SK-MEL-5 (cell line): ENCODE results near the gene UNK. TPM values are rescaled to one million over a fixed set of nuclear protein-coding genes. Genes with fewer than 3 reads are reported as not detected.

ENCODE experiments used
- DNase-seq: peaks from one replicate; pipeline ENCODE4 v3.0.0-alpha.2; 2016; ENCODE audit warnings: low read depth, low spot score
- in situ Hi-C: cut with HindIII; loops from 2 replicates; pipeline ENCODE4 v1.10.0; 2016; ENCODE audit warnings: low sequenced_read_pairs, high pct_unique_total_duplicates, low pct_unique_long_range_greater_than_20kb
- polyA plus RNA-seq, 2 experiments: library from polyadenylated mRNA; depleted of rRNA; stranded (reverse); fragments of >200 nt; gene quantifications; 2 replicates each; pipeline ENCODE4 v1.2.3, GENCODE V29; 2015
- total RNA-seq: library from RNA; depleted of rRNA; stranded (reverse); fragments of >200 nt; shearing (Covaris generic); gene quantifications from 2 replicates; pipeline ENCODE4 v1.2.3, GENCODE V29; 2014; rRNA removed

Gene UNK
- 76.9 and 77.7 TPM in 2 replicates for total RNA-seq
- polyA plus RNA-seq (2015; cell fraction: cytosol; rRNA removed), result 99.8 and 112 TPM in 2 replicates
- polyA plus RNA-seq (2015; cell fraction: nucleus; rRNA removed), result 122 and 154 TPM in 2 replicates

GRCh38 chr17:75784473-75785015 lies at the start of gene UNK:
Gene UNK, plus strand, starts transcription at chr17:75784806. Its CDS starts 75 bp downstream, at chr17:75784881.
- in situ Hi-C loops, result no loop called here
- peak; percentile 100 for DNase-seq

- DNase-seq, result no peak
- in situ Hi-C loops, result no loop called here
These were observed 48.3 kb upstream of the UNK start for GRCh38 chr17:75736173-75736835.

- in situ Hi-C loops, result no loop called here
- DNase-seq, result no peak
These were observed 47.3 kb upstream of the UNK start for GRCh38 chr17:75737133-75737962.

GRCh38 chr17:75738218-75738802 lies 46.3 kb upstream of the UNK start:
- no peak for DNase-seq
- in situ Hi-C loops, result no loop called here

- in situ Hi-C loops, result no loop called here
- DNase-seq, result no peak
These were observed 45.4 kb upstream of the UNK start for GRCh38 chr17:75739174-75739573.

GRCh38 chr17:75739801-75740200 lies 44.8 kb upstream of the UNK start:
- in situ Hi-C loops, result loop anchor here (10.0 kb wide), 1 partner anchor 65 kb away; no protein-coding TSS in a partner anchor

GRCh38 chr17:75740215-75740614 lies 44.4 kb upstream of the UNK start:
- DNase-seq, result no peak
- in situ Hi-C loops, result loop anchor here (10.0 kb wide), 1 partner anchor 65 kb away; no protein-coding TSS in a partner anchor

More at GRCh38 chr17:75739801-75740200, 44.8 kb upstream of the UNK start:
- DNase-seq, result no peak

- no peak for DNase-seq
- in situ Hi-C loops, result loop anchor here (10.0 kb wide), 1 partner anchor 66 kb away; no protein-coding TSS in a partner anchor
These were observed 44.0 kb upstream of the UNK start for GRCh38 chr17:75740631-75741077.

GRCh38 chr17:75742337-75742736 lies 42.3 kb upstream of the UNK start:
- in situ Hi-C loops, result loop anchor here (10.0 kb wide), 1 partner anchor 68 kb away; no protein-coding TSS in a partner anchor
- DNase-seq, result no peak

- in situ Hi-C loops, result loop anchor here (10.0 kb wide), 1 partner anchor 69 kb away; no protein-coding TSS in a partner anchor
These were observed 40.9 kb upstream of the UNK start for GRCh38 chr17:75743625-75744206.

GRCh38 chr17:75748706-75749105 lies 35.9 kb upstream of the UNK start:
- in situ Hi-C loops, result loop anchor here (10.0 kb wide), 1 partner anchor 74 kb away; no protein-coding TSS in a partner anchor
- DNase-seq, result no peak

More at GRCh38 chr17:75743625-75744206, 40.9 kb upstream of the UNK start:
- DNase-seq, result no peak

GRCh38 chr17:75749545-75750389 lies 34.8 kb upstream of the UNK start:
- DNase-seq, result peak; percentile 89
- in situ Hi-C loops, result loop anchor here (10.0 kb wide), 1 partner anchor 75 kb away; no protein-coding TSS in a partner anchor

GRCh38 chr17:75750661-75751423 lies 33.8 kb upstream of the UNK start:
- DNase-seq, result no peak
- in situ Hi-C loops, result no loop called here

GRCh38 chr17:75751676-75752404 lies 32.8 kb upstream of the UNK start:
- in situ Hi-C loops, result no loop called here
- no peak for DNase-seq

GRCh38 chr17:75752405-75752709 lies 32.2 kb upstream of the UNK start:
- in situ Hi-C loops, result no loop called here
- no peak for DNase-seq
